Osteocyte (in vitro differentiated cells): ENCODE results near the gene BNIPL. TPM values are rescaled to one million over a fixed set of nuclear protein-coding genes. Genes with fewer than 3 reads are reported as not detected.
A peak's percentile ranks its signal among the peaks of the same experiment; 100 is the strongest.

Source experiments
- DNase-seq: peaks from one replicate; pipeline ENCODE4 v3.0.0; 2021; ENCODE audit warnings: mixed read lengths; ENCODE audit not compliant: unreplicated experiment; ENCODE audit errors: extremely low spot score
- H3K27ac Mint-ChIP-seq: one replicate; pipeline ENCODE4 v1.8.0; 2021; ENCODE audit warnings: mild to moderate bottlenecking, mixed read lengths; ENCODE audit not compliant: unreplicated experiment
- H3K27me3 Mint-ChIP-seq: one replicate; pipeline ENCODE4 v1.8.0; 2021; ENCODE audit warnings: mixed read lengths; ENCODE audit not compliant: unreplicated experiment
- H3K36me3 Mint-ChIP-seq: one replicate; pipeline ENCODE4 v1.8.0; 2021; ENCODE audit warnings: mixed read lengths; ENCODE audit not compliant: unreplicated experiment
- H3K4me1 Mint-ChIP-seq: one replicate; pipeline ENCODE4 v1.8.0; 2021; ENCODE audit warnings: mixed read lengths; ENCODE audit not compliant: unreplicated experiment
- H3K4me3 Mint-ChIP-seq: one replicate; pipeline ENCODE4 v1.8.0; 2021; ENCODE audit warnings: mild to moderate bottlenecking, moderate library complexity, mixed read lengths; ENCODE audit not compliant: unreplicated experiment
- H3K9me3 Mint-ChIP-seq: one replicate; pipeline ENCODE4 v1.8.0; 2021; ENCODE audit warnings: mixed read lengths; ENCODE audit not compliant: unreplicated experiment
- total RNA-seq: library from RNA; stranded (reverse); gene quantifications from 2 replicates; pipeline ENCODE4 v1.2.1, GENCODE V29; 2021
- TF ChIP-seq, protein P1 (sequence below): fragments of 200-600 bp; sonication (generic); IDR thresholded peaks from 2 replicates; pipeline ENCODE4 v1.5.0; 2021; ENCODE audit warnings: antibody characterized with exemption, mild to moderate bottlenecking, moderate library complexity

Gene BNIPL
- total RNA-seq, 1 donor from 2014 or later = 0.81 TPM

DNA sequence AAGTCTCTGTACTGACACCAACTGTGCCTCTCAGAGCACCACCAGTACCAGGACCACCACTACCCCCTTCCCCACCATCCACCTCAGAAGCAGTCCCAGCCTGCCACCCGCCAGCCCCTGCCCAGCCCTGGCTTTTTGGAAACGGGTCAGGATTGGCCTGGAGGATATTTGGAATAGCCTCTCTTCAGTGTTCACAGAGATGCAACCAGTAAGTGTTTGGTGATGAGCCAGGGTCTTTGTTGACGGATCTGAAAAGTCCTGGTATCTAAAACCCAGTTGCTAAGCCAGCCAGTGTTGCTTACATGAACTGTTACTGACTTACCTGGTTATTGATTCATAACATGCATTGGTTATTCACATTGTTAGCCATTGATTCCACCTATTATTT lies 12.3 kb downstream of the BNIPL start:
- H3K27ac Mint-ChIP-seq = peak overlapping the region; percentile 98
- H3K4me3 Mint-ChIP-seq = peak overlapping the region; percentile 99
- H3K27me3 Mint-ChIP-seq = no peaks in the 10 kb centered on the region
- H3K4me1 Mint-ChIP-seq = peaks cover 20% of the 10 kb centered on the region
- no peak for DNase-seq
- peaks cover 7% of the 10 kb centered on the region for H3K36me3 Mint-ChIP-seq
- no peaks in the 10 kb centered on the region for H3K9me3 Mint-ChIP-seq
- TF ChIP-seq, protein P1, sequence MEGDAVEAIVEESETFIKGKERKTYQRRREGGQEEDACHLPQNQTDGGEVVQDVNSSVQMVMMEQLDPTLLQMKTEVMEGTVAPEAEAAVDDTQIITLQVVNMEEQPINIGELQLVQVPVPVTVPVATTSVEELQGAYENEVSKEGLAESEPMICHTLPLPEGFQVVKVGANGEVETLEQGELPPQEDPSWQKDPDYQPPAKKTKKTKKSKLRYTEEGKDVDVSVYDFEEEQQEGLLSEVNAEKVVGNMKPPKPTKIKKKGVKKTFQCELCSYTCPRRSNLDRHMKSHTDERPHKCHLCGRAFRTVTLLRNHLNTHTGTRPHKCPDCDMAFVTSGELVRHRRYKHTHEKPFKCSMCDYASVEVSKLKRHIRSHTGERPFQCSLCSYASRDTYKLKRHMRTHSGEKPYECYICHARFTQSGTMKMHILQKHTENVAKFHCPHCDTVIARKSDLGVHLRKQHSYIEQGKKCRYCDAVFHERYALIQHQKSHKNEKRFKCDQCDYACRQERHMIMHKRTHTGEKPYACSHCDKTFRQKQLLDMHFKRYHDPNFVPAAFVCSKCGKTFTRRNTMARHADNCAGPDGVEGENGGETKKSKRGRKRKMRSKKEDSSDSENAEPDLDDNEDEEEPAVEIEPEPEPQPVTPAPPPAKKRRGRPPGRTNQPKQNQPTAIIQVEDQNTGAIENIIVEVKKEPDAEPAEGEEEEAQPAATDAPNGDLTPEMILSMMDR = no peak

DNA sequence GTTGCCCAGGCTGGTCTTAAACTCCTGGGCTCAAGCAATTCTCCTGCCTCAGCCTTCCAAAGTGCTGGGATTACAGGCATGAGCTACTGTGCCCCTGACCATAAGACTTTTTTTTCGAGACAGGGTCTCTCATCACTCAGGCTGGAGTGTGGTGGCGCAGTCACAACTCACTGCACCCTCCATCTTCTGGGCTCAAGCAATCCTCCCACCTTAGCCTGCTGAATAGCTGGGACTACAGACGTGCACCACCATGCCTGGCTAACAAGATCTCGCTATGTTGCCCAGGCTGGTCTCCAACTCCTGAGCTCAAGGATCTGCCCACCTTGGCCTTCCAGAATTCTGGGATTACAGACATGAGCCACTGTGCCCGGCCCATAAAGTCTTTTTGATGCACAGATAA lies 13.1 kb downstream of the BNIPL start:
- H3K27me3 Mint-ChIP-seq = no peaks in the 10 kb centered on the region
- peaks cover 20% of the 10 kb centered on the region for H3K4me1 Mint-ChIP-seq
- peak overlapping the region; percentile 98 for H3K27ac Mint-ChIP-seq
- peaks cover 12% of the 10 kb centered on the region for H3K36me3 Mint-ChIP-seq
- DNase-seq = no peak
- no peaks in the 10 kb centered on the region for H3K9me3 Mint-ChIP-seq
- no peak overlapping the region for H3K4me3 Mint-ChIP-seq
- TF ChIP-seq, protein P1 = no peak

DNA sequence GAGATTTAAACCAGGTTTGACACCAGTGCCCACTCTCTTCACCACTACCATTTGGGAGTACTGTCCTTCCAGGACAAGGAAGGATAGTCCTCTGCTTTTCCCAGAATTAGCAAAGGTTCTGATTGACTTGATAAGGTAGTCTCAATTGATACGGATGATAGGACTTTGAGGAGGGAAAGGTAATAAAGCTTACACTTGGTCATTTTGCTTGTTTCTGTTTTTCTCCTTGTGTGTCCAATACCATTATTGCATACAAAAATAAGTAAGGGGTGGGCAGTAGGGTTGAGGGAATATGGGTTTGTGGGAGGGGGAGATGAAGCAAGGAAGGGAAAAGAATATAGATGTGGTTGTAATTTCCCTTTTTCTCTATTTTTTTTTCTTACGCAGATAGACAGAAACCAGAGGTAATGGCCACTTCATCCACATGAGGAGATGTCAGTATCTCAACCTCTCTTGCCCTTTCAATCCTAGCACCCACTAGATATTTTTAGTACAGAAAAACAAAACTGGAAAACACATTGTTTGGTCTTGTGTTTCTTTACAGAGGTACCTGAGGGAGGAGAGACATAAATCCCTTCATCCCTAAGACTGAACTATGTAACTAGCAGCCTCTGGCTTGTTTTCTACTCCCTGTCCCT lies 13.8 kb downstream of the BNIPL start:
- TF ChIP-seq, protein P1 = no peak
- no peaks in the 10 kb centered on the region for H3K27me3 Mint-ChIP-seq
- no peak for DNase-seq
- no peak overlapping the region for H3K4me3 Mint-ChIP-seq
- H3K4me1 Mint-ChIP-seq = peaks cover 20% of the 10 kb centered on the region
- no peaks in the 10 kb centered on the region for H3K9me3 Mint-ChIP-seq
- peaks cover 18% of the 10 kb centered on the region for H3K36me3 Mint-ChIP-seq
- no peak overlapping the region for H3K27ac Mint-ChIP-seq

DNA sequence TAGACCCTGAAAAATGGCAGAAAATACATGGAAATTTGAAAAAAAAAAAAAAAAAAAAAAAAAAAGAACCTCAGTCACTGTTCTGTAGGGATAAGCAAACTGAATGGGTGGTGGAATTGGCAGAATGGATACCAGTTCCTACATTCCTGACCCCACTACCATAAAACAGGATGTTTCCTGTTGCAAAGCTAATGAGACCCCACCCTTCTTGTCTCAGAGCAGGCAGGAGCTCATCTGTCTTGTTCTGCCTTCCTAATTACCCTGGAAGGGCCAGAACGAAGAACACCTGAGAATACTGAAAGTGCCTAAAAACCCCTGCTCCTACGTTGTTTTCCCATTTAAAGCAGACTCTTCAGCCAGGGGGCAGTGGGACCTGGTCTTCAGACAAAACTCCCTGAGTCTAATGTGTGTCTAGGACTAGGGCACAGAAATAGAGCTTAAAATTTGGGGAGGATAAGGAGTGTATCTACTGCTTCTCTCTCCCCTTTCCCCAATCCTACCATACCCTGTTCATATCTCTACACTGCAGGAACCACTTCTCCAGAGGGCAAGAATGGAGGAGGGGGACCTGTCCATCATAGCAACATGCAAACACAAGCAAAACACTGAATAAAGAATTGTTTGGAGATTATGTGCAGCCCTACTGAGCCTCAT lies 15.1 kb downstream of the BNIPL start:
- Mint-ChIP-seq H3K9me3 (no peaks in the 10 kb centered on the region), H3K27ac (no peak overlapping the region), H3K36me3 (peaks cover 18% of the 10 kb centered on the region), H3K4me1 (peaks cover 26% of the 10 kb centered on the region), H3K4me3 (no peak overlapping the region), H3K27me3 (no peaks in the 10 kb centered on the region)
- TF ChIP-seq, protein P1 = no peak
- DNase-seq = no peak

DNA sequence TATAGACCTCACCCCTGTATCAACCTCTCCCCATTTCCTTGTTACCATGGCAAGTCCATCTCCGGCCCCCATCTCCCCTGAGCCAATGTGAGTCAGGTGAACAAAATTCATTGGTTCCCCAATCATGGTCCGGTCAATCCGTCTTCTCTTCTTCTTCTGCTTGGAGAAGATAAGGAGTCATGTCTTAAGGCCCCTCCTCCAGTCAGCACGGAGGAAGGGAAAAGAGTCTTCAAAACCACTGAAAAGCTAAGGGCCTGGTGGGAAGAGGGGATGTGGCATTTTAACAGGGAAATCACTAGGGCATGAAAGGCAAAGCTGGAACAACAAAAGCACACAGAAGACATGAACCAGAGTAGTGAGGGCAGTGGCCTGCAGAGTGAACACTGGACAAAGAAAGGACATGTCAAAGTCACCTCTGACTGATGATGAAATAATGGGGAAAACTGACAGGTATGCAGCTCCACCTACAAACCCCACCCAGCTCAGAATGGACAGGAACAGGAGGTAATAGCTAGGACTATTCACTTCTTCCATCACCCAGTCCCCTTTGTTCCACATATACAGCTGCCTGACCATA lies 18.7 kb downstream of the BNIPL start:
- H3K27me3 Mint-ChIP-seq = no peaks in the 10 kb centered on the region
- no peak overlapping the region for H3K4me3 Mint-ChIP-seq
- no peak for DNase-seq
- H3K36me3 Mint-ChIP-seq = peaks cover 26% of the 10 kb centered on the region
- peak overlapping the region; percentile 1 for H3K27ac Mint-ChIP-seq
- no peaks in the 10 kb centered on the region for H3K9me3 Mint-ChIP-seq
- H3K4me1 Mint-ChIP-seq = peaks cover 27% of the 10 kb centered on the region
- TF ChIP-seq, protein P1 = no peak
